GM12878 (cell line): ENCODE measurements around the gene PRKCB.

Experiments
- DPF2 ChIP-seq: fragments of 450-650 bp; IDR thresholded peaks from 2 replicates; pipeline ENCODE4 v1.6.1; 2017; ENCODE audit warnings: mild to moderate bottlenecking
- PML ChIP-seq: IDR thresholded peaks from 2 replicates; pipeline ENCODE4 v1.6.1; 2012; ENCODE audit warnings: low read length, inconsistent platforms
- ZSCAN29 ChIP-seq: fragments of 450-650 bp; IDR thresholded peaks from 2 replicates; pipeline ENCODE4 v1.6.1; 2017; ENCODE audit warnings: mild to moderate bottlenecking, moderate library complexity

- TF ChIP-seq ZSCAN29 (no peak), PML (no peak), DPF2 (no peak)
These were observed 209.9 kb downstream of the PRKCB start for GRCh38 chr16:24045641-24046040.
